ENCODE data around the gene SNRPE.
"Not testable (repeated sequence)": the region's sequence is repeated elsewhere in the genome, so short reads cannot be mapped to it uniquely, and the experiment has no call there.

The SNRPE gene

GRCh38 chr1:203823306-203823705 lies 38.1 kb upstream of the SNRPE start:
- no peaks in the 10 kb centered on the region for H3K9me2 ChIP-seq (replicated peaks; ENCODE audit: low read depth, low read length)
- no peaks in the 10 kb centered on the region for H3F3A ChIP-seq (ENCODE audit: low read depth)
- H3K9me3 ChIP-seq (ENCODE audit: insufficient read depth, low read depth, low read length), result no peaks in the 10 kb centered on the region
- no peak overlapping the region for H3K4me2 ChIP-seq (ENCODE audit: low read depth, low read length, poor library complexity, severe bottlenecking)
- no peaks in the 10 kb centered on the region for H3K4me1 ChIP-seq (ENCODE audit: insufficient read depth, low read length, poor library complexity, severe bottlenecking)
- no peaks in the 10 kb centered on the region for H3K27me3 ChIP-seq (ENCODE audit: insufficient read depth, low read length, poor library complexity, severe bottlenecking)
- peaks cover 83% of the 10 kb centered on the region for H3K36me3 ChIP-seq (ENCODE audit: insufficient read depth, low read length)
- no peak overlapping the region for H2AFZ ChIP-seq (ENCODE audit: low read length)
- TF ChIP-seq, protein P1, sequence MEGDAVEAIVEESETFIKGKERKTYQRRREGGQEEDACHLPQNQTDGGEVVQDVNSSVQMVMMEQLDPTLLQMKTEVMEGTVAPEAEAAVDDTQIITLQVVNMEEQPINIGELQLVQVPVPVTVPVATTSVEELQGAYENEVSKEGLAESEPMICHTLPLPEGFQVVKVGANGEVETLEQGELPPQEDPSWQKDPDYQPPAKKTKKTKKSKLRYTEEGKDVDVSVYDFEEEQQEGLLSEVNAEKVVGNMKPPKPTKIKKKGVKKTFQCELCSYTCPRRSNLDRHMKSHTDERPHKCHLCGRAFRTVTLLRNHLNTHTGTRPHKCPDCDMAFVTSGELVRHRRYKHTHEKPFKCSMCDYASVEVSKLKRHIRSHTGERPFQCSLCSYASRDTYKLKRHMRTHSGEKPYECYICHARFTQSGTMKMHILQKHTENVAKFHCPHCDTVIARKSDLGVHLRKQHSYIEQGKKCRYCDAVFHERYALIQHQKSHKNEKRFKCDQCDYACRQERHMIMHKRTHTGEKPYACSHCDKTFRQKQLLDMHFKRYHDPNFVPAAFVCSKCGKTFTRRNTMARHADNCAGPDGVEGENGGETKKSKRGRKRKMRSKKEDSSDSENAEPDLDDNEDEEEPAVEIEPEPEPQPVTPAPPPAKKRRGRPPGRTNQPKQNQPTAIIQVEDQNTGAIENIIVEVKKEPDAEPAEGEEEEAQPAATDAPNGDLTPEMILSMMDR (conservative IDR thresholded peaks at IDR 0.05; ENCODE audit: low read length), result no peak
- TF ChIP-seq EZH2phosphoT487 (IDR thresholded peaks at IDR 0.05; ENCODE audit: borderline replicate concordance), result no peak
- no peak overlapping the region for H3K4me3 ChIP-seq (ENCODE audit: low read length, poor library complexity, severe bottlenecking)
- peaks cover 20% of the 10 kb centered on the region for H4K20me1 ChIP-seq (ENCODE audit: insufficient read depth, low read length, poor library complexity, severe bottlenecking)
- no peak overlapping the region for H3K9ac ChIP-seq (ENCODE audit: low read depth, low read length, poor library complexity, severe bottlenecking)
- peaks cover 42% of the 10 kb centered on the region for H3K79me2 ChIP-seq (ENCODE audit: insufficient read depth, low read length)

DNA sequence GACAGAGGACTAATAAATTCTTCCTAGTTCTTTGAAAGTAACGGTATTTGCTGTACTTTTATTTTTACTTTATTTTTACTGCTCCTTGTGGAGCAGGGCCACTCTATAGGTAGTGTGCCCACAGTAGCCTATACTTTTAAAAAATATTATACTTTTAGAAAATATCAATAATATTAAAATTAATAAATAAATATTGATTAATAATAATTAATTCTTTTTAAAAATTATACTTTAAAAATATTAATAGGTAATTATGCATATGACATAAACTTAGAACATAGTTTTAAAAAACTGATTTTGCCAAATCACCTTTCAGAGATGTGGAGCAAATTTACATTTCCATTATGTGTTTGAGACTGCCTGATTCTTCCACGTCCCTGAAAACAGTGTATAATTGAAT lies 35.2 kb upstream of the SNRPE start:
- Histone ChIP-seq H3F3A (ENCODE audit: low read depth) (no peaks in the 10 kb centered on the region), H4K20me1 (ENCODE audit: insufficient read depth, low read length, poor library complexity, severe bottlenecking) (peaks cover 12% of the 10 kb centered on the region), H3K27me3 (ENCODE audit: insufficient read depth, low read length, poor library complexity, severe bottlenecking) (no peaks in the 10 kb centered on the region), H3K4me3 (ENCODE audit: low read length, poor library complexity, severe bottlenecking) (no peak overlapping the region), H3K9me3 (ENCODE audit: insufficient read depth, low read depth, low read length) (no peaks in the 10 kb centered on the region), H3K4me1 (ENCODE audit: insufficient read depth, low read length, poor library complexity, severe bottlenecking) (no peaks in the 10 kb centered on the region), H3K36me3 (ENCODE audit: insufficient read depth, low read length) (peaks cover 84% of the 10 kb centered on the region), H3K79me2 (ENCODE audit: insufficient read depth, low read length) (peaks cover 42% of the 10 kb centered on the region), H3K9me2 (replicated peaks; ENCODE audit: low read depth, low read length) (no peaks in the 10 kb centered on the region), H3K9ac (ENCODE audit: low read depth, low read length, poor library complexity, severe bottlenecking) (no peak overlapping the region), H3K4me2 (ENCODE audit: low read depth, low read length, poor library complexity, severe bottlenecking) (no peak overlapping the region), H2AFZ (ENCODE audit: low read length) (no peak overlapping the region)
- TF ChIP-seq EZH2phosphoT487 (IDR thresholded peaks at IDR 0.05; ENCODE audit: borderline replicate concordance), result no peak

DNA sequence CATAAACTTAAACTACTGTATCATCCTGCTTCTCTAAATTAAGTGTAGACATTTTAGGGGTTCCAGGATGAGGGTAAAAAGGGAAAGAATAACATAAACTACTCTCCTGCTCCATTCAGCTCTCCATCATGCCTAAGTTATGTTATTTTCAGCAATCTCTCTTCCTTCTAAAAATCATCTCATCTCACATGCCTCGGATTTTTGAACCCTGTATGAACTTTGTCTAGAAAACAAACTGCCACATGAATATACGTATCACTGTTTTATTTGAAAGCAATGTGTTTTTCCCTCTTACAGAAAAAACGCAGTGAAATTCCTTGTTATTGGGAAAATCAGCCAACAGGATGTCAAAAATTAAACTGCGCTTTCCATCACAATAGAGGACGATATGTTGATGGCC lies 33.4 kb upstream of the SNRPE start:
- TF ChIP-seq EZH2phosphoT487 (IDR thresholded peaks at IDR 0.05; ENCODE audit: borderline replicate concordance), result no peak
- TF ChIP-seq, protein P1 (conservative IDR thresholded peaks at IDR 0.05; ENCODE audit: low read length), result no peak
- no peak overlapping the region for H3K9ac ChIP-seq (ENCODE audit: low read depth, low read length, poor library complexity, severe bottlenecking)
- peaks cover 3% of the 10 kb centered on the region for H4K20me1 ChIP-seq (ENCODE audit: insufficient read depth, low read length, poor library complexity, severe bottlenecking)
- no peaks in the 10 kb centered on the region for H3F3A ChIP-seq (ENCODE audit: low read depth)
- H3K9me2 ChIP-seq (replicated peaks; ENCODE audit: low read depth, low read length), result no peaks in the 10 kb centered on the region
- H3K4me2 ChIP-seq (ENCODE audit: low read depth, low read length, poor library complexity, severe bottlenecking), result no peak overlapping the region
- H3K4me1 ChIP-seq (ENCODE audit: insufficient read depth, low read length, poor library complexity, severe bottlenecking), result no peaks in the 10 kb centered on the region
- peaks cover 31% of the 10 kb centered on the region for H3K79me2 ChIP-seq (ENCODE audit: insufficient read depth, low read length)
- H2AFZ ChIP-seq (ENCODE audit: low read length), result no peak overlapping the region
- H3K36me3 ChIP-seq (ENCODE audit: insufficient read depth, low read length), result peaks cover 85% of the 10 kb centered on the region
- no peak overlapping the region for H3K4me3 ChIP-seq (ENCODE audit: low read length, poor library complexity, severe bottlenecking)
- H3K9me3 ChIP-seq (ENCODE audit: insufficient read depth, low read depth, low read length), result no peaks in the 10 kb centered on the region
- no peaks in the 10 kb centered on the region for H3K27me3 ChIP-seq (ENCODE audit: insufficient read depth, low read length, poor library complexity, severe bottlenecking)

DNA sequence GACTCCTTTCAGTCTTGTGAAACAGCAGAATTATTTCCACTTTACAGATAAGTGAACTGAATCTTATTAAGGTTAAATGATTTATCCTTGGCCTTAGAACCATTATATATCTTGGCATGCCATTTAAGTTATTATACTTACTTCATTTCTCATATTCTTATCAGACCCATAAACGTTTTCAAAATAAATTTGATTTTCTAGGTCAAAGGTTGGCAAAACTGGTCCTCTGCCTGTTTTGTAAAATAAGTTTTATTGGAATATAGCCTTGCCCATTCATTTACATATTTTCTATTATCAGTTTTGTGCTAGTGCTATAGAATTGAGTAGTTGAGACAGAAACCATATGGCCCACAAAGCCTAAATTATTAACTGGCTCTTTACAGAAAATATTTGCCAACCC lies 32.9 kb upstream of the SNRPE start:
- Histone ChIP-seq H3K9me3 (ENCODE audit: insufficient read depth, low read depth, low read length) (no peaks in the 10 kb centered on the region), H3F3A (ENCODE audit: low read depth) (no peaks in the 10 kb centered on the region), H3K79me2 (ENCODE audit: insufficient read depth, low read length) (peaks cover 26% of the 10 kb centered on the region), H3K4me3 (ENCODE audit: low read length, poor library complexity, severe bottlenecking) (no peak overlapping the region), H2AFZ (ENCODE audit: low read length) (no peak overlapping the region), H4K20me1 (ENCODE audit: insufficient read depth, low read length, poor library complexity, severe bottlenecking) (peaks cover 3% of the 10 kb centered on the region), H3K36me3 (ENCODE audit: insufficient read depth, low read length) (peaks cover 81% of the 10 kb centered on the region), H3K9ac (ENCODE audit: low read depth, low read length, poor library complexity, severe bottlenecking) (no peak overlapping the region), H3K9me2 (replicated peaks; ENCODE audit: low read depth, low read length) (no peaks in the 10 kb centered on the region), H3K4me2 (ENCODE audit: low read depth, low read length, poor library complexity, severe bottlenecking) (no peak overlapping the region), H3K4me1 (ENCODE audit: insufficient read depth, low read length, poor library complexity, severe bottlenecking) (no peaks in the 10 kb centered on the region), H3K27me3 (ENCODE audit: insufficient read depth, low read length, poor library complexity, severe bottlenecking) (no peaks in the 10 kb centered on the region)
- no peak for TF ChIP-seq EZH2phosphoT487 (IDR thresholded peaks at IDR 0.05; ENCODE audit: borderline replicate concordance)
- TF ChIP-seq, protein P1 (conservative IDR thresholded peaks at IDR 0.05; ENCODE audit: low read length), result no peak

GRCh38 chr1:203829247-203829646 lies 32.2 kb upstream of the SNRPE start:
- H3K9ac ChIP-seq (ENCODE audit: low read depth, low read length, poor library complexity, severe bottlenecking); H2AFZ ChIP-seq (ENCODE audit: low read length); H4K20me1 ChIP-seq (ENCODE audit: insufficient read depth, low read length, poor library complexity, severe bottlenecking); H3K4me2 ChIP-seq (ENCODE audit: low read depth, low read length, poor library complexity, severe bottlenecking); H3K9me3 ChIP-seq (ENCODE audit: insufficient read depth, low read depth, low read length); H3F3A ChIP-seq (ENCODE audit: low read depth); H3K4me1 ChIP-seq (ENCODE audit: insufficient read depth, low read length, poor library complexity, severe bottlenecking); H3K4me3 ChIP-seq (ENCODE audit: low read length, poor library complexity, severe bottlenecking); H3K9me2 ChIP-seq (replicated peaks; ENCODE audit: low read depth, low read length); H3K27me3 ChIP-seq (ENCODE audit: insufficient read depth, low read length, poor library complexity, severe bottlenecking): not testable (repeated sequence)
- H3K79me2 ChIP-seq (ENCODE audit: insufficient read depth, low read length), result peaks cover 21% of the 10 kb centered on the region
- H3K36me3 ChIP-seq (ENCODE audit: insufficient read depth, low read length), result peaks cover 84% of the 10 kb centered on the region

All from Loucy (cell line).